ENCODE measurements around the gene CHRNE. TPM values are rescaled to one million over a fixed set of nuclear protein-coding genes. Genes with fewer than 3 reads are reported as not detected.
A peak's percentile ranks its signal among the peaks of the same experiment; 100 is the strongest.

Gene CHRNE
- total RNA-seq, 1 experiment from 2014 or later: not detected

DNA sequence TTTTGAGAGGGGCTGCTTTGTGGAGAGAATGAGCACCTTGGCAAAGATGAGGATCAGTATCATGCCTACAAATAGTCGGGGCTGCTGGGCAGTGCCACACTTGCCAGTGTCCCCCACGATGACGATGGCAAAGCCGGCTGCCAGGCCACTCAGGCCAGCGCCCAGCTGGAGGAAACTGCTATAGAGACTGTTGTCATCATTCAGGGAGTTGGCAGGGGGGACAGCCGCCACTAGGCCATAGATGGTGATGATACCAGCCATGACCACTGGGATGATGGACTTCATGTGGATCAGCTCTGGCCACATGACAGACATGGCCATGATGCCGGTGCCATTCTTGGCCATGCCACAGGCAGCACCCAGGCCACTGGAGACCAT lies 46.0 kb downstream of the CHRNE start:
- DNase-seq (ENCODE audit: low read depth): no peak

DNA sequence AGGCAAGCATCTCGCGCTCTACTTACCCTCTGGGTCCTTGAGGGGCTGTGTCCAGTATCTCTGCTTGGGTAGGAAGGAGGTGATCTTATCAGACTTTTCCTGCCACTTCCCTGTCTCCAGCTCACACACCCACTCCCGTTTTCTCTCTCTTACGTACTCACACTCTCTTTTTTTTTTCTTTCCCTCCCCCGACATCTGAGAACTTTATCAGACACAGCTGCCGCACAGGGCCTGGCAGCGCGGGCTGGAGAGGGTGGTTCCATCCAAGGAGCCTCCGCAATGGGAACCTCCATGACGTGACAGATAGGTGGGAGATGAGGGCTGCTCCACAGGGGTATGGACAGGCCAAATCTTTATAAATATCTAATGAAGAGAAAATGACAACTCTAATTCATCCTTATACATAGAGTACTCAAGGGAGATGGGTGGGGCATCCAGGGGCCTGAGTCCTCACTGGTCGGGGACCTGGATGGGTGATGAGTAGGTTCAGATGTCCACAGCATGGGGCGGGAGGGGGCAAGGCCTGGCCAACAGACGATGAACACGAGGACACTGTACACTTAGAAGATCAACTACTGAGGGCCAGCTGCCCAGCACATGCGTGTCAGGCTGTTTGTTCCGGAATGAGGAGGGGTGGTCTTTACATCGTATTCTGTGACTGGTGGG lies 46.5 kb downstream of the CHRNE start:
- no peak for DNase-seq (ENCODE audit: low read depth)

DNA sequence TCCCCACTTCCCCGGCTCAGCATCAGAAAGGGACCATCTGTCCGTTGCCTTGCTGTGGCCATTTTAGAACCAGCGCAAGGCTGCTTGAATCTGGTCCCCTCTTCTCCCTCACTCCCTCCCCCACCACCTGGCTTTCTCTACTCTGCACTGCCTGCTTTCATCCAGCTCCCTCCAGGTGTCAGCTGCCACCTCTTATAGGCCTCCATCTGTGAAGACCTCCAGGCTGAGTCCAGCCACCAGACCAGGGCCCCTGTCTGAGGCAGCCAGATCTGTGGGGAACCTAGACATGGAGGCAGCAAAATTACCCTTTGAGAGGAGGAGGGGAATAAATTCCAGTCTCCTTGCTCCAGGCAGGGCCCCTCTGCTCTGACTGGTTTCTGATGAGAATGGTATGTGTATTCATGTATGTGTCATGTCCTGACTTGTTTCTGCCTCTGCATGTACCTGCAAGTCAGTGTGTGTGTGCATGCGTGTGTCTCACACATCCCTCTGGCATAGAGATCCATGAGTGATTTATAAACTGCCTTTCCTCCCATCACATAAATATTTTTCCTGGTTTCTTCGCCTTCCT lies 48.7 kb downstream of the CHRNE start:
- no peak for DNase-seq (ENCODE audit: low read depth)

DNA sequence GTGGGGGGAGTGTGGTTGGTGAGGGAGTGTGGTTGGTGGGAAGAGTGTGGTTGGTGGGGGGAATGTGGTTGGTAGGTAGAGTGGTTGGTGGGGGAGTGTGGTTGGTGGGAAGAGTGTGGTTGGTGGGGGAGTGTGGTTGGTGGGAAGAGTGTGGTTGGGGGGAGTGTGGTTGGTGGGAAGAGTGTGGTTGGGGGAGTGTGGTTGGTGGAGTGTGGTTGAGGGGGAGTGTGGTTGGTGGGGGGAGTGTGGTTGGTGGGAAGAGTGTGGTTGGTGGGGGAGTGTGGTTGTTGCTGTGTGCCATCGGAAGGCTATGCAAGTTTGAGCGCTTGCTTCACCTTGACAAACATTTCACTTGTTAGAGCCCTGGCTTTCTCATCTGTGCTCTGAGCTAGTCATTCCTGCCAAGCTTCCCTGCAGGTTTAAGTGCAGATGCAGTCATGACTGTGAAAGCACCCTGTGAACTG lies 49.7 kb downstream of the CHRNE start:
- DNase-seq (ENCODE audit: low read depth): no peak

DNA sequence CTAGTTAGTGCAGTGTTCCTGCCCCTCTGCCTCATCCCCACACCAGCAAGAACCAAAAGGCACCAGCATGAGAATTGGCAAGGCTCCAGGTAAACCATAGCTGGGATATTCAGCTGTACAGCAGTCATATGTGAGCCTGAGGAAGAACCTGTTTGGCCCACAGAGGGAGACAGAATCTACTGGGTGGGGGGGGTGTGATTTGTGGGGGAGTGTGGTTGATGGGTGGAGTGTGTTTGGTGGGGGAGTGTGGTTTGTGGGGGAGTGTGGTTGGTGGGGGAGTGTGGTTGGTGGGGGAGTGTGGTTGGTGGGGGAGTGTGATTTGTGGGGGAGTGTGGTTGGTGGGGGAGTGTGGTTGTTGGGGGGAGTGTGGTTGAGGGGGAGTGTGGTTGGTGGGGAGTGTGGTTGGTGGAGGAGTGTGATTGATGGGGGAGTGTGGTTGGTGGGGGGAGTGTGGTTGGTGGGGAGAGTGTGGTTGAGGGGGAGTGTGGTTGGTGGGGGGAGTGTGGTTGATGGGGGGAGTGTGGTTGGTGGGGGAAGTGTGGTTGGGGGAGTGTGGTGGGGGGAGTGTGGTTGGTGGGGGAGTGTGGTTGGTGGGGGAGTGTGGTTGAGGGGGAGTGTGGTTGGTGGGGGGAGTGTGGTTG lies 50.2 kb downstream of the CHRNE start:
- peak; percentile 49 for DNase-seq (ENCODE audit: low read depth)

DNA sequence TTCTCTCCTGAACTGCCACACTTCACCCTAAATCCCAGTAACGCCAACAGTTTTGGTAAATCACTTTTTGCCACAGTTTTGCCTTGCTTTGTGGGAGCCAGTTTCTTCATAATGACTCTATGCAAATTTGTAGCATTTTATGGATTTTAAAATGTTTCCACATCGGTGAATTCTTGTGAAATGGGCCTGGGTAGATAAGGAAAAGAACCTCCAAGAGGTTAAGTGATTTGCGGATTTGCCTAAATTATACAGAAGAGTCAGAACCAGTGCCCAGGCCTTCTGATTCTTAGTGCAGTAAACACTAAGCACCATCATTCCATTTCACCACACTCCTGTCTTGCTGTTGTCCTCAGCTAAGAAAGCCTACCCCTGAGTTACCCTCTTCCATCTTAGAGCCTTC lies 51.8 kb downstream of the CHRNE start:
- no peak for DNase-seq (ENCODE audit: low read depth)

DNA sequence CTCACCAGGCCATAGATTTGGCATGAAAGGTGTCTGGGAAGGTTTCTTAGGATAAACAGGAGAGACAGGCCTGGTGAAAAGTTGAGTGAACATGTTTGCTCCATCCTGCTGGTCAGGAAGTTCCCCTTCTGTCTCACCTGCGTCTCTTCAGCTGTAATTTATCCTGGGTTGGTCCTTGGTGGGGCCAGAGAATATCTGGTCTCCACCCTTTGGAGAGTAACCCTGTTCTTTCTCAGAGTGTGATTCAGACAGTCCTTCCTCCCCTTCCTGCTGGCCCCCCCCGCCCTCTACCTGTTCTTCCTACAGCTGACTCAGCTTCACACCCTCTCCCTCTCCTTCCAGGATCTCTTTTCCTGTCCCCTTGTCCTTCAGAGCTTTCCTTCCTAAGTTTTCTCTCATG lies 52.7 kb downstream of the CHRNE start:
- no peak for DNase-seq (ENCODE audit: low read depth)

DNA sequence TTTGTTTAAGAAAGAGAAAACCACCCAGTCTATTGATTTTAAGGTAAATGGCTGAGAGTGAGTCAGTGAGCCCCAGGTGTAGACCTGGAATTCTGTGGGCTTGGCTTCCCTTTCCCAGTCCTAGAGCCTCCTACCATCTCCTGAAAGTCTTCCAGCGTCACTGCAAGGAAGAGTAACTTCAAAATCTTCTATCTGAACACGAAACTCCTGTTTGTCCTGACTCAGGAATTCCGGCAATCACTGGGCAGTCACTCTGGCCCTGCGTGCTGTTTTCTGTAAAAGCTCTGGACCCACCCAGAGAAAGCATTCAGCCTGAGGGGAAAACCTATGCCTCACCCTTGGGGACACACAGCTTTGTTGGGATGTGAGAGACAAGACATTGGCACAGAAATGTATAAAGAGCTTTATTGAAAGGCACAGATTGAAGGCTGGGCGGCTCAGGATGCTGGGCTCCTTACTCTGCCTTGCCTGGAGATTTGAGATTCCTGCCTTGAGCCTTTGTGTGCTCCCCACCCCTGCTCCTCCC lies 53.8 kb downstream of the CHRNE start:
- no peak for DNase-seq (ENCODE audit: low read depth)

Other genes starting within 250 kb of the CHRNE start
- gene PELP1, start 199.0 kb downstream of the CHRNE start, total RNA-seq (2014; rRNA removed): 19.0 and 22.4 TPM in 2 replicates
- 9.0 and 12.6 TPM in 2 replicates for gene ARRB2, start 192.5 kb downstream of the CHRNE start, total RNA-seq (2014; rRNA removed)
- gene MED11, start 171.7 kb downstream of the CHRNE start, total RNA-seq (2014; rRNA removed): 16.0 and 23.6 TPM in 2 replicates
- 0.06 TPM in 1 of 2 replicates, not detected in the other for gene ZMYND15, start 163.3 kb downstream of the CHRNE start, total RNA-seq (2014; rRNA removed)
- gene CXCL16, start 163.2 kb downstream of the CHRNE start, total RNA-seq (2014; rRNA removed): 0.29 and 0.58 TPM in 2 replicates
- not detected in 2 replicates for gene TM4SF5, start 131.2 kb downstream of the CHRNE start, total RNA-seq (2014; rRNA removed)
- 0.17 and 0.38 TPM in 2 replicates for gene VMO1, start 116.7 kb downstream of the CHRNE start, total RNA-seq (2014; rRNA removed)
- not detected in 2 replicates for gene GLTPD2, start 114.1 kb downstream of the CHRNE start, total RNA-seq (2014; rRNA removed)
- gene PSMB6, start 106.9 kb downstream of the CHRNE start, total RNA-seq (2014; rRNA removed): 165 and 204 TPM in 2 replicates
- gene PLD2, start 95.9 kb downstream of the CHRNE start, total RNA-seq (2014; rRNA removed): 13.6 and 15.3 TPM in 2 replicates
- gene MINK1, start 69.8 kb downstream of the CHRNE start, total RNA-seq (2014; rRNA removed): 26.7 and 33.6 TPM in 2 replicates
- gene C17orf107, start 3.6 kb downstream of the CHRNE start, total RNA-seq (2014; rRNA removed): under 0.01 and 0.06 TPM in 2 replicates
- not detected in 2 replicates for gene GP1BA, start 29.2 kb upstream of the CHRNE start, total RNA-seq (2014; rRNA removed)
- gene SLC25A11, start 36.9 kb upstream of the CHRNE start, total RNA-seq (2014; rRNA removed): 92.3 and 93.5 TPM in 2 replicates
- gene RNF167, start 37.2 kb upstream of the CHRNE start, total RNA-seq (2014; rRNA removed): 34.4 and 38.2 TPM in 2 replicates
- gene PFN1, start 45.4 kb upstream of the CHRNE start, total RNA-seq (2014; rRNA removed): 1,610 and 1,782 TPM in 2 replicates
- 5.2 and 7.9 TPM in 2 replicates for gene ENO3, start 48.0 kb upstream of the CHRNE start, total RNA-seq (2014; rRNA removed)
- 69.6 and 75.0 TPM in 2 replicates for gene SPAG7, start 64.7 kb upstream of the CHRNE start, total RNA-seq (2014; rRNA removed)
- 12.4 and 13.2 TPM in 2 replicates for gene CAMTA2, start 84.6 kb upstream of the CHRNE start, total RNA-seq (2014; rRNA removed)
- gene INCA1, start 94.4 kb upstream of the CHRNE start, total RNA-seq (2014; rRNA removed): 0.34 and 0.64 TPM in 2 replicates
- 75.9 and 82.0 TPM in 2 replicates for gene KIF1C, start 94.9 kb upstream of the CHRNE start, total RNA-seq (2014; rRNA removed)
- gene SLC52A1, start 132.3 kb upstream of the CHRNE start, total RNA-seq (2014; rRNA removed): 0.06 TPM in 1 of 2 replicates, not detected in the other
- 0.06 and 0.17 TPM in 2 replicates for gene ZFP3, start 175.4 kb upstream of the CHRNE start, total RNA-seq (2014; rRNA removed)
- gene ZNF232, start 208.8 kb upstream of the CHRNE start, total RNA-seq (2014; rRNA removed): 7.8 and 7.9 TPM in 2 replicates
- gene USP6, start 212.9 kb upstream of the CHRNE start, total RNA-seq (2014; rRNA removed): under 0.01 TPM in 1 of 2 replicates, not detected in the other

All from LHCN-M2 (cell line).